HTR-8/SVneo (cell line): ENCODE measurements around the gene SPRED1.
A peak's percentile ranks its signal among the peaks of the same experiment; 100 is the strongest.

Experiments
- DNase-seq: peaks from one replicate; pipeline ENCODE4 v3.0.0; 2011; ENCODE audit warnings: low spot score, mixed read lengths; ENCODE audit not compliant: insufficient read length
- FAIRE-seq: peaks from 2 replicates; lab custom pipeline; 2011; peaks lifted over from hg19 to GRCh38; lab: Jason Lieb, UNC

The SPRED1 gene

DNA sequence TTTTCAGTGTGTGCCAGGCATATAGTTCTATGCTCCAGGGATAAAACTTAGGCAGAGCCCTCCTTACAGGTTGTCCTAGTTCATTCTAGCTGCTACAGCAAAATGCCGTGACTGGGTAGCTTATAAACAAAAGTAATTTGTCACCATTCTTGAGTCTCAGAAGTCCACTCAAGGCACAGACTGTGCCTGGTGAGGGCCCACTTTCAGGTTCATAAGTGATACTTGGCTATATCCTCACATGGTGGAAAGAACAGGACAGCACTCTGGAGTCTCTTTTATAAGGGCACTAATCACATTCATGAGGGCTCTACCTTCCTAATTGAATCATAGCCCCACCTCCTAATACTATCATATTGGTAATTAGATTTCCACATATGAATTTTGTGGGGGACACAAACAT lies 80.1 kb downstream of the SPRED1 start:
- FAIRE-seq (no peak), DNase-seq (no peak)

DNA sequence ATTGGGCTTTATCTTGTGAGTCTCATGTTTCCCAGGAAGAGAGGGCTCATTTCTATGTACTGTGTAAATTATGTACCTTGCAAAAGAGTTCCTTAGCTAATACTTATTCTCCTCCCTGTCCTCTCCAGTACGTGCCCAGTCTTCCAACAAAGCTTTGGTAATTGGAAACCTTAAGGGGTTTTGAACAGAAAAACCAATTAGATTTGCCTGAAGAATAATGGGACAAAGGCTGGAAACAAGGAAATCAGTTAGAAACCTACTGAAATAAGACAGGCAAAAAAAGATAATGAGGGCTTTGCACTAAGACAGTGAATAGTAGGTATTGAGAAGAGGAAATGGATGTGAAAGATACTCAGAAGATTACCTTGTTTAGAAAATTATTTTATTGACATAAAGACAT lies 82.5 kb downstream of the SPRED1 start:
- no peak for FAIRE-seq
- no peak for DNase-seq

DNA sequence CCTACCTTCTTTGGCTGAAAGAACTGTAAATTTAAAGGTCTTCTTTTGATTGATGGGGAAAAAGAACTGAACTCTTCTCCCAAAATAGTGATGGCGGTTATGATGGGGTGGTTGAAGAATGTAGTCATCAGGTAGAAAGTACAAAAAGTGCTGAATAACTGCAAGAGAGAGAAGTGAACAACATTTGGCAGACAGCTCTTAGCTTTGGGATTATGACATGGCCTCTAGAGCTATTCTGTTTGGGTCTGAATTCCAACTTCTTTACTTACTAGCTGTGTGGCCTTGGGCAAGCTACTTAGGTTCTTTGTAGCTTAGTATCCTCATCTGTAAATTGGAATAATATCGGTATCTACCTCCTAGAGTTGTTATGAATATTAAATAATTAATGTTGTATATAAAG lies 91.7 kb downstream of the SPRED1 start:
- DNase-seq (no peak), FAIRE-seq (no peak)

DNA sequence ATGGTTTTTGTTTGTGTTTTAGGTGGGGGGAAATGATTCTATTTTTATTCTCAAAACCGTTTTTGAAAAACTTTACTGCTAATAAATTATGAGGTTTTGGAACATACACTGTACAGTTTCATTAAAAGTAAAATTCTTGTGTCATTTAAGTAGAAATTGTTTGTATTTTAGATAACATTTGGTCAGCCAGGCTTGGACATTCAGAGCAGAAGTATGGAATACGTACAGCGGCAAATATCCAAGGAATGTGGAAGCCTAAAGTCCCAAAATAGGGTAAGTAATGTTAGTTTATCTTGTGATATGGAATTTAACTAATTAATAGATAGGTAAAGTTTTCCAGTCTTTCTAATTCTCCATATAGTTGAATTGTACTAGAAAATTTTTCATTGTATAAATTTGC lies 96.6 kb downstream of the SPRED1 start:
- no peak for DNase-seq
- FAIRE-seq: no peak

- DNase-seq (no peak), FAIRE-seq (no peak)
Observed at GRCh38 chr15:38351466-38351865, 98.8 kb downstream of the SPRED1 start.

GRCh38 chr15:38354315-38354929 lies 101.8 kb downstream of the SPRED1 start:
- FAIRE-seq: no peak
- DNase-seq: peak; percentile 21

GRCh38 chr15:38362355-38362754 lies 109.7 kb downstream of the SPRED1 start:
- DNase-seq (no peak), FAIRE-seq (no peak)

- DNase-seq: no peak
- no peak for FAIRE-seq
Observed at GRCh38 chr15:38367476-38367875, 114.8 kb downstream of the SPRED1 start.

- DNase-seq (no peak), FAIRE-seq (no peak)
Observed at GRCh38 chr15:38369936-38370478, 117.4 kb downstream of the SPRED1 start.

DNA sequence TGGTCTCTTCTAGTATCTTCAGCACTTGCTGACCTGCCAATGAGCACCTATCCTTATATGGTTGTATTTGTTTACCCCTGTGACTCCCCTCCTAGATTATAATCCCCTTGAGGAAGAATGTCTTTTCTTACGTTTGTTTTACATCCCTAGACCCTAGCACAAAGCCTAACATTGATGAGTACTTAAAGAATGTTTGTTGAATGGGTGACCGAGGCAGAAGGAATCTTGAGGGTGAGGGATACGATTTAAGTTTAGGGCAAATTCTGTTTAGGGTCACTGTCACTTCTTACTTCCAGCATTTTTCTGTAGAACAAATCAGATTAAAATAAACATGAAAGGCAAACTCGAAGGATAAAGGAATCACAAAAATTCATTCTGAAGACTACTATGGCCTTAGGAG lies 120.4 kb downstream of the SPRED1 start:
- DNase-seq (no peak), FAIRE-seq (no peak)

- no peak for DNase-seq
- FAIRE-seq: no peak
Observed at GRCh38 chr15:38374029-38374428, 121.4 kb downstream of the SPRED1 start.

- no peak for FAIRE-seq
- no peak for DNase-seq
Observed at GRCh38 chr15:38374556-38374955, 121.9 kb downstream of the SPRED1 start.

DNA sequence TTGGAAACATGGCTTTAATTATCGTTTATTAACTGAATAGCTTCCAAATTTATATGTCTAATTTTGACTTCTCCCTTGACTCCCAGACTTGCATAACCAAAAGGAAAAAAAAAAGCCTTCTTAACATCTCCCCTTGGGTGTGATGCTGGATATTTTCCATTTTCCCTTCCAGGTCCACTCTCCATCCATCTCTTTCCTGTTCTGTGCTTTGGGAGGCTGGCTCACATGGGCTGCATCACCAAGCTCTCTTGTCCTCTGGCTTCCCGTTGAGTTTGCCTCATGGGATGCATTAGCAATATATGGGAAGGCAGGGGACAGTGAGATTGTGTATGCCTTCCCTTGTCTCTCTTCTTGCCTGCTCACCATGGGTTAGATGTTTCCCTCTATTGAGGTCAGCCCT lies 123.4 kb downstream of the SPRED1 start:
- FAIRE-seq: no peak
- no peak for DNase-seq

- DNase-seq: no peak
- FAIRE-seq: no peak
Observed at GRCh38 chr15:38377636-38378035, 125.0 kb downstream of the SPRED1 start.

DNA sequence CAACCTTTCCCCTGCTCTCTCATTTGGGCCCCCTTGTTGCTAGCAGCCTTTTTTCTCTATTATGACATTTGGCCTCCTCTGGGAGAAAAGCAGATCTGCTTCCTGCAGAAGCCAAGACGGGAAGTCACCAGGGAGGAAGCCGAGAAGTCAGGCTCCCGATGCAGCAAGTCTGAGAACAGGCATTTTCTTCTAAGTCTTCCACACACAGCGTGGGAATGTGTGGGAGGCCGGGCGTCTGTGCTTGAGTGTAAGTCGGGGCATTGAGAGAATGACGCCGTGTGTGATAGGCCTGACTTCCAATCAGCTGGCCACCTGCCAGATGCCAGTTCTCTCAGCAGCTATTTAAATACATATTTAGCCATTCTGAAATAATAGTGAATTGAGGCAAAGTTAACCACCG lies 125.5 kb downstream of the SPRED1 start:
- FAIRE-seq (no peak), DNase-seq (no peak)

- peak; percentile 4 for FAIRE-seq
- DNase-seq: peak; percentile 34
Observed at GRCh38 chr15:38389924-38390542, 137.4 kb downstream of the SPRED1 start.

- FAIRE-seq: no peak
- DNase-seq: no peak
Observed at GRCh38 chr15:38391191-38391590, 138.6 kb downstream of the SPRED1 start.

- DNase-seq: peak; percentile 10
- no peak for FAIRE-seq
Observed at GRCh38 chr15:38398134-38398533, 145.5 kb downstream of the SPRED1 start.

- no peak for FAIRE-seq
Observed at GRCh38 chr15:38401106-38401505, 148.5 kb downstream of the SPRED1 start.

DNA sequence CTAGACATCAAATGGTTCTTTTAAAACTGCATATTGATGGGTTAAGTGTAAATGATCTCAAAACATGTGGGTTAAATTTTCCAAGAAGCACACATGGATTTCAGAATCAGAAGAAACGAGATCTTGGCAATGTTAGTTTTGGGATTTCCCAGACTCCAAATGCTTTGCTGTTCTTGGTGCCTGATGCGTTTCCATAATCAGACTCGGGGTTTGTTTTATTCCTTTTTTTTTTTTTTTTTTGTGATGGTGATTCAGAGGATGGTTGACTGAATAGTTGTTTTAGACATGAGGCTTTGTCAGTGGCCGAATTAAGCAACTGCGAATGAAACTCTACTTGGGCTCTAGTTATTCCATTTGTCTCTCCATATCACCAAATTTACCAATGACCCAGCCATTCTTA lies 149.1 kb downstream of the SPRED1 start:
- DNase-seq: no peak

More at GRCh38 chr15:38401106-38401505, 148.5 kb downstream of the SPRED1 start:
- no peak for DNase-seq

GRCh38 chr15:38406436-38406835 lies 153.8 kb downstream of the SPRED1 start:
- FAIRE-seq: no peak
- DNase-seq: no peak

More for the DNA sequence above, 149.1 kb downstream of the SPRED1 start:
- no peak for FAIRE-seq
